C4-2B (cell line): Measurements from ENCODE around the gene IFNK.

Experiments used
- H3K27ac ChIP-seq: fragments of 450-650 bp; 2 replicates; pipeline ENCODE4 v1.5.1; 2017
- CTCF ChIP-seq: fragments of 450-650 bp; conservative IDR thresholded peaks from 2 replicates; pipeline ENCODE4 v1.5.1; 2017; ENCODE audit warnings: mild to moderate bottlenecking
- ZFX ChIP-seq: fragments of 450-650 bp; IDR thresholded peaks from 2 replicates; pipeline ENCODE4 v1.6.1; 2017

IFNK gene

GRCh38 chr9:27549196-27549755 is 25.2 kb downstream of the IFNK start:
- H3K27ac ChIP-seq: no peak overlapping the region
- TF ChIP-seq ZFX (no peak), CTCF (no peak)

- no peak for TF ChIP-seq CTCF
- TF ChIP-seq ZFX: no peak
- H3K27ac ChIP-seq: no peak overlapping the region
Measured at GRCh38 chr9:27554712-27555111, 30.6 kb downstream of the IFNK start.

GRCh38 chr9:27556470-27556869 is 32.4 kb downstream of the IFNK start:
- no peak overlapping the region for H3K27ac ChIP-seq
- no peak for TF ChIP-seq CTCF
- no peak for TF ChIP-seq ZFX

- TF ChIP-seq CTCF (no peak), ZFX (no peak)
- H3K27ac ChIP-seq: no peak overlapping the region
Measured at GRCh38 chr9:27558307-27558706, 34.2 kb downstream of the IFNK start.

- TF ChIP-seq CTCF (no peak), ZFX (no peak)
- H3K27ac ChIP-seq: no peak overlapping the region
Measured at GRCh38 chr9:27560457-27560856, 36.4 kb downstream of the IFNK start.

- no peak for TF ChIP-seq ZFX
- no peak for TF ChIP-seq CTCF
- H3K27ac ChIP-seq: no peak overlapping the region
Measured at GRCh38 chr9:27561685-27562084, 37.6 kb downstream of the IFNK start.

GRCh38 chr9:27563738-27564430 is 39.8 kb downstream of the IFNK start:
- no peak overlapping the region for H3K27ac ChIP-seq
- TF ChIP-seq CTCF: no peak
